OCI-LY1 (cell line): ENCODE results near the gene STK17B.

Experiments
- H2AFZ ChIP-seq: fragments of 200-600 bp; sonication (generic), shearing (Covaris generic); 2 replicates; pipeline ENCODE4 v1.6.0; 2014; ENCODE audit warnings: antibody characterized with exemption, mild to moderate bottlenecking, low read length
- H3F3A ChIP-seq: fragments of 200-600 bp; sonication (generic), shearing (Covaris generic); 2 replicates; pipeline ENCODE4 v1.6.0; 2014; ENCODE audit warnings: mild to moderate bottlenecking, antibody characterized with exemption, low read length, moderate library complexity; ENCODE audit not compliant: insufficient read depth
- H3K27ac ChIP-seq: fragments of 200-600 bp; sonication (generic); 2 replicates; pipeline ENCODE4 v1.5.1; 2014; ENCODE audit warnings: low read length, mixed run types, mild to moderate bottlenecking, low read depth; ENCODE audit not compliant: poor library complexity, severe bottlenecking
- H3K27me3 ChIP-seq: fragments of 200-600 bp; sonication (generic); 2 replicates; pipeline ENCODE4 v1.6.0; 2014; ENCODE audit warnings: antibody characterized with exemption, mild to moderate bottlenecking, low read length, moderate library complexity; ENCODE audit not compliant: insufficient read depth
- H3K36me3 ChIP-seq: fragments of 200-600 bp; sonication (generic); 2 replicates; pipeline ENCODE4 v1.6.1; 2014; ENCODE audit warnings: mild to moderate bottlenecking, antibody characterized with exemption, low read length, moderate library complexity, mixed read lengths; ENCODE audit not compliant: insufficient read depth
- H3K4me1 ChIP-seq: fragments of 200-600 bp; sonication (generic); 2 replicates; pipeline ENCODE4 v1.5.1; 2014; ENCODE audit warnings: mild to moderate bottlenecking, low read length, moderate library complexity; ENCODE audit not compliant: insufficient read depth, severe bottlenecking
- H3K4me2 ChIP-seq: fragments of 200-600 bp; sonication (generic), shearing (Covaris generic); 2 replicates; pipeline ENCODE4 v1.6.1; 2014; ENCODE audit warnings: low read length
- H3K4me3 ChIP-seq: fragments of 200-600 bp; sonication (generic); 2 replicates; pipeline ENCODE4 v1.5.1; 2014; ENCODE audit warnings: low read length, low read depth, mild to moderate bottlenecking, mixed read lengths; ENCODE audit not compliant: poor library complexity, severe bottlenecking
- H3K79me2 ChIP-seq: fragments of 200-600 bp; shearing (Covaris generic); 2 replicates; pipeline ENCODE4 v1.6.1; 2016; ENCODE audit warnings: mixed run types, low read length, mixed read lengths; ENCODE audit not compliant: insufficient read depth
- H3K9ac ChIP-seq: fragments of 200-600 bp; sonication (generic), shearing (Covaris generic); 2 replicates; pipeline ENCODE4 v1.6.1; 2014; ENCODE audit warnings: mild to moderate bottlenecking, low read length, mixed read lengths
- H3K9me2 ChIP-seq: fragments of 200-600 bp; sonication (generic), shearing (Covaris generic); 2 replicates; pipeline ENCODE4 v1.6.1; 2014; ENCODE audit warnings: low read depth, mild to moderate bottlenecking, low read length, mixed read lengths
- H3K9me3 ChIP-seq: fragments of 200-600 bp; shearing (Covaris generic); 2 replicates; pipeline ENCODE4 v1.6.1; 2014; ENCODE audit warnings: low read length, mixed read lengths
- H4K20me1 ChIP-seq: fragments of 200-600 bp; sonication (generic), shearing (Covaris generic); 2 replicates; pipeline ENCODE4 v1.6.0; 2016; ENCODE audit warnings: mild to moderate bottlenecking, low read length; ENCODE audit not compliant: insufficient read depth
- EZH2 ChIP-seq: fragments of 200-600 bp; sonication (generic), shearing (Covaris generic); IDR thresholded peaks from 2 replicates; pipeline ENCODE4 v1.8.0; 2017; ENCODE audit warnings: borderline replicate concordance, mixed run types, mild to moderate bottlenecking, antibody characterized with exemption, low read length, moderate library complexity, mixed read lengths
- TF ChIP-seq, protein P1 (sequence below): fragments of 200-600 bp; sonication (generic), shearing (Covaris generic); IDR thresholded peaks from 2 replicates; pipeline ENCODE4 v1.5.1; 2017; ENCODE audit warnings: mild to moderate bottlenecking, antibody characterized with exemption, low read length, moderate library complexity, mixed read lengths

Gene STK17B

DNA sequence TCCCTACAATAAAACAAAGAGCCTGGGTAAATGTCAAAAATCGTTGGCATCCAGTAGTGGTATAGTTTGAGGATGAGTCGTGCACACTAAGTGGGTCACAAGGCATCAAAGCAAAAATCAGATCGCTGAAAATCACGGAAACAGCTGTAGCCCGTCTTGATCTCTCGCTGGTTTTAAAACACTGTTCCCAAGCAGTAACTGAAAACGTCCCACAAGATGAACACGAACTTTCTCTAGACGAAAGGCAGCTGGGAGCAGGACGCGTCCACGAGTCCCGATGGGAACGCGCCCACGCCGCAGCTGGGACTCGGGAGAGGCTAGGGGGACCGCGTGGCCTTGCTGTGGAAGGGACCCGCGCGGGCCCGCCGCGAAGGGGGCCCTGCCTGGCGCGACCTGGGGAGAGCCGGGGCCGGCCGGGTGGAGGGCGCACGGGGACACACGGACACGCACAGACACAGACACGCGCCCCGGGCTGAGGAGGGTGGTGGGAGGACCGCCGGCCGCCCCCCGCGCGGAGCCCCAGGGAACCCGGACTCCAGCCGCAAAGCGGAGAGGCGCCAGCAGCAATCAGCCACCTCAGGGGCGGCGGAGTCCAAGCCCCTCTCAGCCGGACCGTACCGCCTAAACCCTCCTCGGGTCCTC lies 651 bp downstream of the STK17B start:
- Histone ChIP-seq H3K79me2 (peaks cover 88% of the 10 kb centered on the region), H3K27me3 (no peaks in the 10 kb centered on the region), H3K4me1 (peaks cover 55% of the 10 kb centered on the region), H2AFZ (no peak overlapping the region), H3K9ac (peak overlapping the region; percentile 100), H3K4me3 (peak overlapping the region; percentile 98), H3K36me3 (peaks cover 82% of the 10 kb centered on the region), H4K20me1 (no peaks in the 10 kb centered on the region), H3K9me3 (no peaks in the 10 kb centered on the region), H3K9me2 (no peaks in the 10 kb centered on the region), H3K4me2 (peak overlapping the region; percentile 79), H3F3A (0 out of 2 replicates have a peak, but pooled peaks cover 6% of the 10 kb centered on the region), H3K27ac (peak overlapping the region; percentile 83)
- TF ChIP-seq EZH2 = no peak
- TF ChIP-seq, protein P1, sequence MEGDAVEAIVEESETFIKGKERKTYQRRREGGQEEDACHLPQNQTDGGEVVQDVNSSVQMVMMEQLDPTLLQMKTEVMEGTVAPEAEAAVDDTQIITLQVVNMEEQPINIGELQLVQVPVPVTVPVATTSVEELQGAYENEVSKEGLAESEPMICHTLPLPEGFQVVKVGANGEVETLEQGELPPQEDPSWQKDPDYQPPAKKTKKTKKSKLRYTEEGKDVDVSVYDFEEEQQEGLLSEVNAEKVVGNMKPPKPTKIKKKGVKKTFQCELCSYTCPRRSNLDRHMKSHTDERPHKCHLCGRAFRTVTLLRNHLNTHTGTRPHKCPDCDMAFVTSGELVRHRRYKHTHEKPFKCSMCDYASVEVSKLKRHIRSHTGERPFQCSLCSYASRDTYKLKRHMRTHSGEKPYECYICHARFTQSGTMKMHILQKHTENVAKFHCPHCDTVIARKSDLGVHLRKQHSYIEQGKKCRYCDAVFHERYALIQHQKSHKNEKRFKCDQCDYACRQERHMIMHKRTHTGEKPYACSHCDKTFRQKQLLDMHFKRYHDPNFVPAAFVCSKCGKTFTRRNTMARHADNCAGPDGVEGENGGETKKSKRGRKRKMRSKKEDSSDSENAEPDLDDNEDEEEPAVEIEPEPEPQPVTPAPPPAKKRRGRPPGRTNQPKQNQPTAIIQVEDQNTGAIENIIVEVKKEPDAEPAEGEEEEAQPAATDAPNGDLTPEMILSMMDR = no peak

DNA sequence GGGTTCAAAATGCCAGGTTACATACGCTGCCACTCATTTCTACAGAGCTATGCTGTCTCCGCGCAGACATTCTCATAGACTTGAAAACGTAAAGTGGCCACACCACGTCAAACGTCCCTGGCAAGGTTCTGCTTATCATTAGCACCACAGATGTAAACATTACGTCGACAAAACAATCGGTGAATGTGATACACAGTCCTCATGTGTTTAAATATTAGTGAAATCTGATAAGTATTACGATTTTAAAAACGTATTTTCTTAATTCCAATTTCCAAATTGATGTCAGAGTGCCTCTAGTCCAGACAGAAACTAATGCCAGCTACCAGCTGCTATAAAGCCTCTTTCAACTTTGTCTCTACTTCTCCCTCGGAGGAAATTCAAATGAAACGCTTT lies 1.2 kb downstream of the STK17B start:
- H3K9me3 ChIP-seq = no peaks in the 10 kb centered on the region
- H3F3A ChIP-seq = 0 out of 2 replicates have a peak, but pooled peaks cover 3% of the 10 kb centered on the region
- no peaks in the 10 kb centered on the region for H4K20me1 ChIP-seq
- TF ChIP-seq, protein P1 = no peak
- TF ChIP-seq EZH2 = no peak
- peaks cover 61% of the 10 kb centered on the region for H3K4me1 ChIP-seq
- no peaks in the 10 kb centered on the region for H3K9me2 ChIP-seq
- peak overlapping the region; percentile 100 for H3K9ac ChIP-seq
- peaks cover 88% of the 10 kb centered on the region for H3K79me2 ChIP-seq
- peak overlapping the region; percentile 79 for H3K4me2 ChIP-seq
- H3K27ac ChIP-seq = peak overlapping the region; percentile 83
- peak overlapping the region; percentile 98 for H3K4me3 ChIP-seq
- no peaks in the 10 kb centered on the region for H3K27me3 ChIP-seq
- H3K36me3 ChIP-seq = peaks cover 86% of the 10 kb centered on the region
- H2AFZ ChIP-seq = no peak overlapping the region

DNA sequence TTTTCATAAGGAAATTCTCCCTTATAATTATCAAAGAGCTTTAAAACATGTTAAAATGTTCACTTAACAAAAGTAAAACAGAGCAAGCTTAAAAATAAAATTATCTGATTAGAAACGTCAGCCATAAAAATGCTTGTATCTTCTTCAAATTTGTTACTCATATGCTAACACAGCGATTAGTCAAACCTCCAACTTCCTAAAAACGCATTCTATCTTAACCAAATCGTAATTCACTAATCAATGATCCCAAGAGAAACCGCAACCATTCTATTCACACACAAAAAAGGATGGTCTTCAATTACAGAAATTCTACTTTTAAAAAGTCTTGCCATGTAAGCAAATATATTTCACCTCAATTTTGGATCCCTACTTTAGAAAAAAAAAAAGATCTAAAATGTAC lies 1.9 kb downstream of the STK17B start:
- H3K27ac ChIP-seq = peak overlapping the region; percentile 83
- H3K9me3 ChIP-seq = no peaks in the 10 kb centered on the region
- H3K9me2 ChIP-seq = no peaks in the 10 kb centered on the region
- H3K27me3 ChIP-seq = no peaks in the 10 kb centered on the region
- H3K4me3 ChIP-seq = peak overlapping the region; percentile 98
- H3K79me2 ChIP-seq = peaks cover 88% of the 10 kb centered on the region
- 0 out of 2 replicates have a peak, but pooled peaks cover 3% of the 10 kb centered on the region for H3F3A ChIP-seq
- no peak overlapping the region for H2AFZ ChIP-seq
- no peaks in the 10 kb centered on the region for H4K20me1 ChIP-seq
- H3K36me3 ChIP-seq = peaks cover 86% of the 10 kb centered on the region
- H3K4me2 ChIP-seq = peak overlapping the region; percentile 79
- TF ChIP-seq, protein P1 = no peak
- no peak for TF ChIP-seq EZH2
- peak overlapping the region; percentile 100 for H3K9ac ChIP-seq
- peaks cover 68% of the 10 kb centered on the region for H3K4me1 ChIP-seq
